HG02840 (cell line): ENCODE measurements around the gene DACT1.
"Not testable (repeated sequence)": the region's sequence is repeated elsewhere in the genome, so short reads cannot be mapped to it uniquely, and the experiment has no call there.

Source experiments
- ATAC-seq: cut with Tn5 transposase; IDR thresholded peaks from one replicate; pipeline ENCODE4 v1.9.1; 2021; ENCODE audit warnings: mild to moderate bottlenecking, moderate library complexity, moderate number of reproducible peaks; ENCODE audit not compliant: unreplicated experiment, low FRiP score

The DACT1 gene

DNA sequence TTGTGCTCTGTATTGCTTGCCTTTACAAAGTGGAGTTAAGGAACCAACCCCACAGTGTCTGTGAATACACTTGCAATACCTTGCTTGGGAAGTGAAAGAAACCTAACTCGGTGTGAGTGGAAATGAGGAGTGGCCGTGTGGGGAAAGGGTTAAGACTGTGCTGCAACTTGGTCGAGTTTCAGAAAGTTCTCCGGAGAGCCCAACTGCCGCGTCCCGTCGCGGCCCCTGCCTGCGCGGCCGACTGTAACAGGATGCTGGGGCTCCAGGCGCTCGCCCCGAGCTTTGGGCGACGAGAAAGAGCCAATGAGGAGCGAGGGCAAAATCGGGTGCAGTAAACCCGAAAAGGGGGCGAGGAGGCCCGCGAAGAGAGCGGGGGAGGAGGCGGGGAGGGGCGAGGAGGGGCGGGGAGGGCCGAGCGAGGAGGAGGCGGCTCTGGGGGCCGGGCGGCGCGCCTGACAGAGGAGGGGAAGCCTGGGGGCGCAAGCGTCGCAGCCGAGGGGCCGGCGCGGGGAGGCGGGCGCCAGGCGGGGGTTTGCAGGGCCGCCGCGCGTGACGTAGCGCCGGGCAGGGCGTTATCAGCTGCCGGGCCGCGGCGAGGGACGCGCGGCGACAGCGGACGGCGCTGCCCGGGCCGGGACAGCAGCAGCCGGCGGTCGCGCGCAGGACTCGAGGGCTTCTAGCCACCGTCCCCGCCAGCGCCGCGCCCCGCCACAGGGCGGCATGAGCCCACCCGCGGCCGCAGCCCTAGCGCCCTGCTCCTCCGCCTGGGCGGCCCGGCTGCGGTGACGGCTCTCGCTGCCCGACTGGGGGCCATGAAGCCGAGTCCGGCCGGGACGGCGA lies at the start of gene DACT1:
DACT1 (plus strand) TSS at position 572 of the 840 bp plus-strand sequence; CDS start at position 813, 241 bp downstream.
- peak; percentile 49 for ATAC-seq

GRCh38 chr14:58588321-58588720 lies 49.4 kb upstream of the DACT1 start:
- ATAC-seq, result not testable (repeated sequence)

DNA sequence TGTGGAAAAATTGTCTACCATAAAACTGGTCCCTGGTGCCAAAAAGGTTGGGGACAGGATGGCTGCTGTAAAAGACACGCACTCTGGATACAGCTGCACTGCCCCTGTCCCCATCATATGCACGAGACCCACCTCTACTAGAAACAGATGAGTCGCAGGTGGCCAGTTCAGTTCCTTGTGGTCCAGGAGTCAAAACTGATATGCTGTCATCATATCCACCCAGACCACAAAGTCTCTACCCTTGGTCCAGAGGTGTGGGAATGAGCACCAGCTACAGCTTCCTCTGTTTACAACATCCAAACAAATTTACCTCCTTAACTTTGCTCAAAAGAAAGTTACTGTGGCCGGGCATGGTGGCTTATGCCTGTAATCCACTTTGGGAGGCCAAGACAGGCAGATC lies 43.8 kb upstream of the DACT1 start:
- no peak for ATAC-seq

DNA sequence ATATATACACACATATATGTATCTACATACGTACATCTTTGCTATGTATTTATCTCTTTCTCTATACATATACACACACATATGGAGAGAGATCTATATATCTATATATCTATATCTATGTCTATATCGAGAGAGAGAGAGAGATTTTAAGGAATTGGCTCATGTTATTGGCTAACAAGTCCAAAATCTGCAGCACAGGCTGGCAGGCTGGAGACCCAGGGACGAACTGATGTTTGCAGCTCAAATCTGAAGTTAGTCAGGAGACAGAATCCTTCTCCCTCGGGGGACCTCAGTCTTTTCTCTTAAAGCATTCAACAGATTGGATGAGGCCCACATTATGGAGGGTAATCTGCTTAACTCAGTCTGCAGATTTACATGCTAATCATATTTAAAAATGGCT lies 40.7 kb upstream of the DACT1 start:
- no peak for ATAC-seq

DNA sequence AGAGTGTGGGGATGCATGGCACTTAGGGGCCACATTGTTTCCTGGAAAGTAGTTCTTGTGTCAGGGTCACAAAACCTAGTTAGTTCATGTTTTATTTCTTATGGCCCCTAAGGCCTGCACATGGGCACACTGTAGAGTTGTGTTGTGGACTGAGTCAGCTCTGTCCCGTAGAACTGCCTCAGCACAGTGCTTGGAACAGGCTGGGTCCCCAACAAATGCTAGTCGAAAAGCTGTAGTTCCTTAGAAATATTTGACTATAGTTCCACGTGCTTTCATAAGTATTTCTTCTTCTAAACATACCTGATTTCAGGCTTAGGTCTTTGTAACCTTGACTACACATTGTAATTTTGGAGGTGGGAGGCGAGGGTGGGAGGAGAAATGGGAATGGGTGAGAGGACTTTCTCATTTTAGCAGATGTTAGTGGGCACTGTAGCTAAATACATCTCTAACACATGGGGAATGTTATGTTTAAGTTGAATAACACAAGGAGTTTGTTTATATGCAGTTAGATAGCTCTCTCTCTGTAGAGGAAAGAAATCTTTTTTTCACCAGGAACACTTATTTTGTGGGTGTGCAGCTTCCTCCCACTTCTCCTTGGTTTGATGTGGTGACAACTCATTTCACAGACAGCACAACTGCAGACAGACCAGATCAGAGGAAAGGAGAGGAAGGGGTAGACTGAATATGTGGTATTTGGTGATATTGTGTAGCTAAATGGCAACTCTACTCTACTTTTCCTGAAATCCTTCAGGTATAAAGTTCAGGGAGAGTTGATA lies 39.5 kb upstream of the DACT1 start:
- ATAC-seq, result no peak

- ATAC-seq, result no peak
These were observed 38.8 kb upstream of the DACT1 start for GRCh38 chr14:58598804-58599525.

- ATAC-seq, result no peak
These were observed 38.1 kb upstream of the DACT1 start for GRCh38 chr14:58599707-58600106.

DNA sequence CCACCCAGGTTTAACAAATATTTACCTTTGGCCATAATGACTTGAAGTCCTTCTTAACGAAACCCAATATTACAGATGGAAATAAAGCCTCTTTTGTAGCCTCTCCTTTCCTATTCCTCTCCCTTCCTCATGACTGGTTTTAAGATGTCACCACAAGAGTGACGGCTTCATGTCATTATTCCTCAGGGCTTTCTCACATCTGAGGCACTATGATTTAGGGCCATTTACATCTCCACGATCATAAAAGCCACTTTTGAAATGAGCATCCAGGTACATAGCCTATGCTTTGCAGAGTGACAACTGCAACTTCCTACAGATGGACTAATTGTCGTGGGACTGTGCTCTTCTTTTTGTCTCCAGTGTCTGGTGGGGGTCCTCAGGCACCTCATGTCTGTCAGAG lies 32.3 kb upstream of the DACT1 start:
- ATAC-seq, result no peak

DNA sequence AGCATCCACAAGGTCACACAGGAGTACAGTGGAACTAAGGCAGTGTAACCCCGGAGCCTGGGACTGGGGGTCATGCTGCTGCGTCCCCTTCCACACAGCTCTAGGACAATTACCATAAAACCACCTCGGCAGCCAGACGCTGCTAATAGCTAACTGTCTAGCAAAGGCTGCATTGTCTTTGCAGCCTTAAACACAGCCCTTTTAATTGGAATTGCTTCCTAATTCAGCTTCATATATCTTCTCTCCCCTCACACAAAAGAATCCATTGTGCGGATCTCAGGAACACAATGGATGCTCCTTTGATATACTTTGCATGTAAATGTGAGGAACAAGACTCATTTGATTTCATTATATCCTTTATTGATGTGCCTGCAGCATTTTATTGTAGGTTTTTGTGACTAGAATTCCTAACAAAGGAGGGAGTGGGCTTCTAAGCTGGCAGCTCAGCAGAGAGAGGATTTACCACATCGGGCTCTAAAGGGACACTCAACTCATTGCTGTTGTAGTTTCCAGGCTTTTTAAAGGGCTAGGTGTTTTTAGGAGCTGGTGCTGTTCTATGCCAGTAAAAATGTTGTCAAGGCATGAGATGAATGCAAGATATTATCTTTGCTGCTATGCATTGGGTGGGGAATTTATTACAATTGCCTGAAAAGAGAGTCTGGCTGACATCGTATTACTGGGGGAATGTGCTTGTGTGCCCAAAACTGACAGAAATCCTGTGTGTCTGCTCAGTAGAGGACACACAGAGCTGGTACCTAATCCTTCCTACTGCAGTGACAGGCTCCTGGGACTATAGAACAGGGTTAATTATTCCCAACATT lies 30.4 kb upstream of the DACT1 start:
- ATAC-seq, result no peak

- ATAC-seq, result no peak
These were observed 29.8 kb upstream of the DACT1 start for GRCh38 chr14:58607952-58608317.

DNA sequence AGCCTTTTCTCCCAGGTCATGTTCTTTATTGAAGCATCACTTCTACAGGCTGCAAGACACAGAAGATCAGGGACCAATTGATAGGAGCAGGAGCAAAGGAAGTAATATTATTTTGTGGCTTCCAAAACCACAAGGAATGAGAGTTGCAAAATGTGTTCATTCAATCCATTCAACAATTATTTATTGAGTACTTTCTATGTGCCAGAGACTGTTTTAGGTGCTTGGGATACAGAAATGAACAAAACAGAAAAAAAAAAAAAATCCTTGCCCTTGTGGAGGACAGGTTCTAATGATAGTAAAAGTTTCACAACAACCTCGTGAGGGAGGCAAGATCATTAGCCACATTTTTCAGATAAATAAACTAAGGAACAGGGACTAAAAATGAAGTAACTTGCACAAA lies 20.1 kb upstream of the DACT1 start:
- no peak for ATAC-seq

- ATAC-seq, result no peak
These were observed 17.8 kb upstream of the DACT1 start for GRCh38 chr14:58620011-58620410.

GRCh38 chr14:58625438-58625837 lies 12.3 kb upstream of the DACT1 start:
- no peak for ATAC-seq

GRCh38 chr14:58626431-58626831 lies 11.3 kb upstream of the DACT1 start:
- ATAC-seq, result no peak

- ATAC-seq, result no peak
These were observed 9.4 kb upstream of the DACT1 start for GRCh38 chr14:58628406-58628805.

GRCh38 chr14:58629281-58629680 lies 8.5 kb upstream of the DACT1 start:
- ATAC-seq, result no peak

DNA sequence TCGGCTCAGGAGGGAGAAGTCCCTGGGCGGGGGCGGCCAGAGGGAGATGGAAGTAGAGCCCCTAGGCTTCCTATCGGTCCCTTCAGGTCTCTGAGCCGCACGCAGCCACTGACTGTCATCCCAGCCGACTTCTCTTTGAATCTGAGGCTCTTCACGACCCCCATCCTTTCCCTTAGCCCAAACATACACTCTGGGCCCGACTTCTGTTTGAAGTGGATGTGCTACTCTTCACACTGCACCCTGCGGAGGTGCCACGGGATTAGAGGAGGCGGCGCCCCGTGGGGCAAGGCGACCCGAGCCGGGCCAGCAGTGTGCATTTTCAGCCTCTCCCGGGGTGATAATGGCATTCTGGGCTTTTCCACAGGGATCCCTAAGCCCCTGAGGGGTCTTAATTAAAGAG lies 6.0 kb upstream of the DACT1 start:
- ATAC-seq, result no peak

GRCh38 chr14:58633831-58634230 lies 3.9 kb upstream of the DACT1 start:
- ATAC-seq, result no peak

DNA sequence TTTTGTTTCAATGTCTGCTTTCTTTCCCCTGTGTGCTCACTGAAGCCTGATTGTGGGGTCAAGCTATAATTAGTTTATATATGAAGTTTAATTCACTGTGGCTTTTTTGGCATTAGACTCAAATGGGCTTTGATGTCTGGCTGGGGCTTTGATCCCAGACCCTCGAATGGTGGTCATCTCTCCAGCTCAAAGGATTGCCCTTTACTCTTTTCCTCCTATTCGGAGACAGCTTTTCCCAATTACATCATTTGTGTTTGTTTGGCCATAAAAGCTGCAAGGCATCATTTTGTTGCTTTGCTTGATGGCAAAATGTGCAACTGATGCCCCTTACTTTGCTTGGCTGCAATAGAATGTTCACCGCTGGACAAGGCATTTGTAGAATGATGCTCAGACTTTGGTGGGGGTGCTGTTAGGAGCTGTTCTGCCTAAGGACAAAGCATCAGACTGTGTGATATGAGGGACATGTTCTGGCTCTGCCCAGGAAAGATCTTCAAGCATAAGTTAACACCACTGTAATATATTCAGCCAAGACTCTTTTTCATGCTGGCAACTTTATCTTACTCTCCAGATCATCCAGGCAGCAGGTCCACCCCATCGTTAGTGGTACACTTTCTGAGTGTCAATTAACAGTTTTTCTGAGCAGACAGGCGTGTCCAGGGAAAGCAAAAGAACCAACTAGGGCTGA lies 3.2 kb upstream of the DACT1 start:
- ATAC-seq, result no peak
